CD4-positive, alpha-beta memory T cell (primary cell): ENCODE data around the gene RASL11B. TPM values are rescaled to one million over a fixed set of nuclear protein-coding genes. Genes with fewer than 3 reads are reported as not detected.

Experiments
- CTCF ChIA-PET: fragments of 350-600 bp; sonication (Branson Sonifier 250); formaldehyde crosslinking; loops from one replicate; lab custom pipeline; 2021; ENCODE audit warnings: inconsistent platforms; ENCODE audit not compliant: partially characterized antibody; lab: Charles Lee
- POLR2A ChIA-PET: fragments of 350-600 bp; sonication (Branson Sonifier 250); formaldehyde crosslinking; loops from one replicate; lab custom pipeline; 2021; ENCODE audit not compliant: partially characterized antibody; lab: Charles Lee
- DNase-seq, 5 donors: peaks; one replicate each; pipeline versions ENCODE4 v3.0.0 to v3.0.0-alpha.2; 2020 to 2022; ENCODE audit warnings: mixed read lengths in 1 of 5
- H3K27ac ChIP-seq: one replicate; pipeline ENCODE4 v1.7.0; 2013; ENCODE audit warnings: low read depth, low read length
- H3K27me3 ChIP-seq: 2 replicates; pipeline ENCODE4 v1.7.0; 2013; ENCODE audit warnings: mild to moderate bottlenecking, low read length, moderate library complexity; ENCODE audit not compliant: insufficient read depth
- H3K36me3 ChIP-seq: 2 replicates; pipeline ENCODE4 v1.7.0; 2013; ENCODE audit warnings: mild to moderate bottlenecking, low read length, moderate library complexity; ENCODE audit not compliant: insufficient read depth
- H3K4me1 ChIP-seq: 2 replicates; pipeline ENCODE4 v1.7.0; 2013; ENCODE audit warnings: mild to moderate bottlenecking, low read length, moderate library complexity; ENCODE audit not compliant: insufficient read depth
- H3K4me3 ChIP-seq, 2 donors: one replicate each; pipeline ENCODE4 v1.7.0; 2013; ENCODE audit warnings: low read length in 2 of 2, mild to moderate bottlenecking in 1 of 2
- H3K9me3 ChIP-seq, 2 donors: one replicate each; pipeline ENCODE4 v1.7.0; 2013; ENCODE audit warnings: low read length in 2 of 2, control low read depth in 1 of 2; ENCODE audit not compliant: control insufficient read depth in 1 of 2
- H3K27ac Mint-ChIP-seq, 7 donors: one replicate each; pipeline ENCODE4 v1.8.0; 2020 to 2021; ENCODE audit warnings: mixed read lengths in 7 of 7, mild to moderate bottlenecking in 6 of 7, inconsistent platforms in 3 of 7, moderate library complexity in 3 of 7
- H3K27me3 Mint-ChIP-seq, 2 donors: one replicate each; pipeline ENCODE4 v1.8.0; 2020 to 2021; ENCODE audit warnings: mixed read lengths in 2 of 2
- H3K36me3 Mint-ChIP-seq, 2 donors: one replicate each; pipeline ENCODE4 v1.8.0; 2020 to 2021; ENCODE audit warnings: mixed read lengths in 2 of 2, inconsistent platforms in 1 of 2, mild to moderate bottlenecking in 1 of 2
- H3K4me1 Mint-ChIP-seq, 4 donors: one replicate each; pipeline ENCODE4 v1.8.0; 2020 to 2021; ENCODE audit warnings: mixed read lengths in 4 of 4, mild to moderate bottlenecking in 1 of 4
- H3K4me3 Mint-ChIP-seq, 8 donors: one replicate each; pipeline ENCODE4 v1.8.0; 2020 to 2021; ENCODE audit warnings: mixed read lengths in 8 of 8, mild to moderate bottlenecking in 7 of 8, moderate library complexity in 6 of 8, inconsistent platforms in 3 of 8
- H3K9me3 Mint-ChIP-seq, 8 donors: one replicate each; pipeline ENCODE4 v1.8.0; 2020 to 2021; ENCODE audit warnings: mixed read lengths in 8 of 8, mild to moderate bottlenecking in 5 of 8, inconsistent platforms in 3 of 8, moderate library complexity in 1 of 8
- intact Hi-C: fragments of 100-400 bp; cut with micrococcal nuclease; formaldehyde crosslinking; loops from one replicate; pipeline ENCODE4 v1.15.1; 2023
- polyA plus RNA-seq, 2 donors: library from polyadenylated mRNA; unstranded; fragments of 300-500 nt; fragmentation: Illumina TruSeq; gene quantifications; one replicate each; pipeline ENCODE4 v1.2.3, GENCODE V29; 2021
- total RNA-seq, 2 experiments: library from RNA; stranded (reverse); gene quantifications; one replicate each; pipeline ENCODE4 v1.2.3, GENCODE V29; 2021

Gene RASL11B
- total and polyA plus RNA-seq, 4 experiments from 2014 or later: 0.10 TPM; not detected in 3

DNA sequence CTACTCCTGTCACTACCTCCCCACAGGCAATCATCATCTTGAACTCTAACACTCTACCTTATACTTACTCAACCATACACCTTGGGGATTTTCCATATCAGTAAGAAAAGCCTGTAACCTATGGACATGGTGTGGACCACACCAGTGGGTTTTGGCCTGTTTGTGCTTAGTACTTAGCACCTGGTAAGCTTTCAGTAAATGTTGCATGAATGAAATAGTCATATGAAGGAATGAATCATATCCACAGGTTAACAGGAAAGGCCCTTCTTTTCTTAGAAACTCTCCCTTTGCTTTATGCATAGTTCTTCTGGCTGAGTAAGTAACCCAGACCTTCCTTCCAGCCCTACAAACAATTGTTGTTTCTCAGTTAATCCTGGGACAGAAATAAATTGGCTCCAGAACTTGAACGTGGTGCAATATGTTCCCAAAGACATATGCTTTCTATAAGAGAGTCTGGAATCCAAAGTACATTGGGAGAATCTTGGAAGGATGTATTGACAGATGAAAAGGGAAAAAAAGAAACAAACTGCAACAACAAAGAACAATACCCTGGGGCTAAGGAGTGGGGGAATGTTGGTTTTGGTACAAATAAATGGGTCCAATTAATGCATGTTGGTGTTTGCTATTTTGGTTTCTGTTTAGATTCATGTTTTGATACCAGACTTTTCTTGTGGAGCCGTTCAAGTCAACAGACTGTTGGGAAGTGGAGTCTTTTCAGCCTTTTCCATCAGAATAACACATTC, 27.8 kb downstream of the RASL11B start:
- Mint-ChIP-seq H3K9me3 (peaks cover 0 to 3% (median 0%) of the 10 kb centered on the region in 8 donors), H3K27me3 (no peaks in the 10 kb centered on the region), H3K27ac (no peak overlapping the region), H3K4me1 (peaks cover 0 to 3% (median 0%) of the 10 kb centered on the region in 4 donors), H3K36me3 (peaks cover 11 to 32% of the 10 kb centered on the region in 2 donors), H3K4me3 (no peak overlapping the region)
- no peak overlapping the region for H3K4me3 ChIP-seq
- intact Hi-C loops: no loop called here
- CTCF ChIA-PET: interaction anchor here (3.0 kb wide), 1 partner anchor 22 kb away, joined by 12 read pairs; no protein-coding TSS in a partner anchor
- H3K36me3 ChIP-seq: no peaks in the 10 kb centered on the region
- H3K9me3 ChIP-seq: no peaks in the 10 kb centered on the region
- no peaks in the 10 kb centered on the region for H3K27me3 ChIP-seq
- no peaks in the 10 kb centered on the region for H3K4me1 ChIP-seq
- no peak overlapping the region for H3K27ac ChIP-seq
- POLR2A ChIA-PET: no interaction called here
- DNase-seq: no peak

DNA sequence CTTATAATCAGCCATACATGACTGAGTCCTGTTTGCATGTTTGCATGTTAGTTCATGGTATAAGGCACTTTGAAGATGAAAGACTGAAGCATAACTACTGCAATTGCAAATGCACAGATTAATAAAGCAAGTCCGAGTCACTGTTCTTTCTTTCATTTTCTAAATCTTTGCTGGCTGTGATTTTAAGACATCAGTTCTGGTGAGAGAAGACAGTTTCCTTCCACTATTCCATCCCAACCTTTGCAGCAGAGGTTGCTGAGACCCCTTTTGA, 28.3 kb downstream of the RASL11B start:
- no peaks in the 10 kb centered on the region for H3K27me3 ChIP-seq
- no peaks in the 10 kb centered on the region for H3K27me3 Mint-ChIP-seq
- peaks cover 10 to 27% of the 10 kb centered on the region in 2 donors for H3K36me3 Mint-ChIP-seq
- H3K4me1 Mint-ChIP-seq: peaks cover 0 to 3% (median 0%) of the 10 kb centered on the region in 4 donors
- H3K9me3 ChIP-seq: no peaks in the 10 kb centered on the region
- no peak overlapping the region for H3K4me3 Mint-ChIP-seq
- intact Hi-C loops: no loop called here
- H3K4me3 ChIP-seq: no peak overlapping the region
- no peaks in the 10 kb centered on the region for H3K36me3 ChIP-seq
- ChIA-PET CTCF (interaction anchor here (3.0 kb wide), 1 partner anchor 21 kb away, joined by 12 read pairs; no protein-coding TSS in a partner anchor), POLR2A (no interaction called here)
- no peaks in the 10 kb centered on the region for H3K4me1 ChIP-seq
- no peak overlapping the region for H3K27ac ChIP-seq
- DNase-seq: no peak
- peak overlapping the region in 1 of 7 donors; percentile 14 for H3K27ac Mint-ChIP-seq
- H3K9me3 Mint-ChIP-seq: peaks cover 0 to 3% (median 0%) of the 10 kb centered on the region in 8 donors

DNA sequence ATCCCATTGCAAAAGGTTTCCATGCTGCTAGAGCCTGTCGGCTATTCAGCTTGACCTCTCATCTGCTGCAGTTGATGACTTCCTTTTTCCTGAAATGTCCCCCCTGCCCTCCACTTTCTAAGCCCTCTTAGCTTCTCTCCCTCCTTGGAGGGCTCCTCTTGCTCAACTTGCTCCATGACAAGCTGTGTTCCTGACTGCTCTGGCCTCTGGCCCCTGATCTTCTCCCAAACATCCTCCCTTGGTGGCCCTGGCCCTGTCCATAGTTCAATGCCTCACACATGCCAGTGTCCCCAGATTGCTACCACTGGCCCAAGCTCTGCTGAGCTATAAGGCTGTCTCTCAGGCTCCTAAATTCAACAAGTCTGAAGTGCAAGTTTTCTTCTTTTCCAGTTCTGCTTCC, 29.6 kb downstream of the RASL11B start:
- Histone ChIP-seq H3K27me3 (no peaks in the 10 kb centered on the region), H3K4me1 (no peaks in the 10 kb centered on the region), H3K4me3 (no peak overlapping the region), H3K27ac (no peak overlapping the region), H3K36me3 (no peaks in the 10 kb centered on the region), H3K9me3 (no peaks in the 10 kb centered on the region)
- H3K4me1 Mint-ChIP-seq: peaks cover 0 to 3% (median 0%) of the 10 kb centered on the region in 4 donors
- peaks cover 0 to 3% (median 0%) of the 10 kb centered on the region in 8 donors for H3K9me3 Mint-ChIP-seq
- no peak overlapping the region for H3K27ac Mint-ChIP-seq
- intact Hi-C loops: no loop called here
- peaks cover 9 to 16% of the 10 kb centered on the region in 2 donors for H3K36me3 Mint-ChIP-seq
- H3K4me3 Mint-ChIP-seq: no peak overlapping the region
- CTCF ChIA-PET: interaction anchor here (3.0 kb wide), 1 partner anchor 20 kb away, joined by 12 read pairs; no protein-coding TSS in a partner anchor
- H3K27me3 Mint-ChIP-seq: no peaks in the 10 kb centered on the region
- no peak for DNase-seq
- POLR2A ChIA-PET: no interaction called here

DNA sequence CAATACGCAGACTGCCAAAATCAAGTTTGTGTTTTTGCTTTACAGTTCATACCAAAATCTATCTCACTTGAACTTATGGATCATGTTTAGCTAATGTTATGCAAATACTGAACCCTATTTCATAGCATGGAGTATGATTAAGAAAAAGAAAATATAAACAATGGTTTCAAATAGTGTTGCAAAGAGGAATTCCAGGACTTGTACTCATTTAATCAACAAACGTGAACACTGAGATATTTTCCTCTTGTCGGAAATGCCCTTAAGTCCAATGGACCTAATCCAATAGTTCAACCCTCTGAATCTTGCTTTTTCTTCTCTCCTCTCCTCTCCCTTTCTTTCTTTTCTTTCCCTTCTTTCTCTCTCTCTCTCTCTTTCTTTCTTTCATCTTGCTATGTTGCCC, 30.8 kb downstream of the RASL11B start:
- no peaks in the 10 kb centered on the region for H3K4me1 ChIP-seq
- no peaks in the 10 kb centered on the region for H3K27me3 ChIP-seq
- no peaks in the 10 kb centered on the region for H3K9me3 ChIP-seq
- no peak overlapping the region for H3K4me3 ChIP-seq
- Mint-ChIP-seq H3K4me1 (peaks cover 0 to 3% (median 0%) of the 10 kb centered on the region in 4 donors), H3K36me3 (peaks cover 6 to 10% of the 10 kb centered on the region in 2 donors), H3K27me3 (no peaks in the 10 kb centered on the region), H3K4me3 (no peak overlapping the region), H3K27ac (peak overlapping the region in 1 of 7 donors; percentile 50), H3K9me3 (peaks cover 0 to 4% (median 1%) of the 10 kb centered on the region in 8 donors)
- CTCF ChIA-PET: interaction anchor here (3.0 kb wide), 1 partner anchor 19 kb away, joined by 12 read pairs; no protein-coding TSS in a partner anchor
- H3K27ac ChIP-seq: no peak overlapping the region
- POLR2A ChIA-PET: no interaction called here
- H3K36me3 ChIP-seq: no peaks in the 10 kb centered on the region
- no peak for DNase-seq
- intact Hi-C loops: no loop called here

DNA sequence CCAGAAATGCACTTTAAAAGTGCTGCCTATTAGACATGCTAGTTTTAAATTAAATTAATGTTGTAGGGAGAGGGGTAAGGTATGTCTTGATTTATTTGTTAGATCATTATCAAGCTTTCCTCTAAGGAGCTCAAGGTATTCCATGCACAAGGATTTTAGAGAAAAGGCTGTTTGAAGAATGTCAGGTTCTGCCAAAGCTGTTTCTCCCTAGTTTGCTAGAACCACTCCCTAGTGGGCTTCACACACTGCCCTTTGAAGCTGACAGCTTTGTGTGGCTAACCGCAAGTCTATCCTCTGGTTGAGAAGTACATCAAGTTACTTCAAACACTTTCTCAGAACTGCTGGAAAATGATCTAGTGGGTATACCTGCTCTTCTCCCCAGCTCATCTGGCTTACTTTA, 32.3 kb downstream of the RASL11B start:
- no peak for DNase-seq
- intact Hi-C loops: no loop called here
- H3K4me1 ChIP-seq: no peaks in the 10 kb centered on the region
- H3K27ac Mint-ChIP-seq: no peak overlapping the region
- H3K27me3 ChIP-seq: no peaks in the 10 kb centered on the region
- H3K36me3 Mint-ChIP-seq: peaks cover 0 to 2% of the 10 kb centered on the region in 2 donors
- H3K4me3 ChIP-seq: no peak overlapping the region
- peaks cover 0 to 3% (median 0%) of the 10 kb centered on the region in 4 donors for H3K4me1 Mint-ChIP-seq
- CTCF ChIA-PET: interaction anchor here (1.5 to 1.7 kb wide), 2 partner anchors 16 to 17 kb away, joined by 4 to 11 read pairs; no protein-coding TSS in a partner anchor
- H3K9me3 Mint-ChIP-seq: peaks cover 0 to 9% (median 2%) of the 10 kb centered on the region in 8 donors
- no peaks in the 10 kb centered on the region for H3K36me3 ChIP-seq
- POLR2A ChIA-PET: no interaction called here
- no peak overlapping the region for H3K4me3 Mint-ChIP-seq
- H3K9me3 ChIP-seq: no peaks in the 10 kb centered on the region
- no peaks in the 10 kb centered on the region for H3K27me3 Mint-ChIP-seq
- H3K27ac ChIP-seq: no peak overlapping the region

DNA sequence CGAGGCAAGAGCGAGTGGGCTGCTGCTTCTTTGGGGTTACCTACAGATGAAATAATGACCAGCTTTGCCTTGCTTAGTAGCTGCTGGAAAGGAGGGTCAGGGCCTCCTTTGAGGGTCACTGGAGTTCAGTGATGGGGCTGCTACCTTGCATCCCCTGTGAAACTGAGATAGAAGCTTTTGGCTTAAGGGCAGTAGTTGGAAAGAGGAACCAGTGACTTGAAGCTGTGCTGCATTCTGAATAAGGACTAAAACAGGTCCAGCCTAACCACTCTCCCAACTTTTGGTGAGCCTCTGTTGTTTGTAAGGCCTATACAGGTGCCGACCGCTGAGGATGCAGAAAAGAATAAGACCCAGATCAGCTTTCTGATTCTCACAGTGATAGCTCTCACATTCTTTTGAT, 41.2 kb downstream of the RASL11B start:
- ChIA-PET POLR2A (no interaction called here), CTCF (interaction anchor here (2.4 kb wide), 1 partner anchor 9 kb away, joined by 12 read pairs; no protein-coding TSS in a partner anchor)
- Histone ChIP-seq H3K27ac (no peak overlapping the region), H3K4me3 (no peak overlapping the region), H3K36me3 (no peaks in the 10 kb centered on the region), H3K4me1 (no peaks in the 10 kb centered on the region), H3K27me3 (no peaks in the 10 kb centered on the region), H3K9me3 (no peaks in the 10 kb centered on the region)
- intact Hi-C loops: no loop called here
- H3K4me1 Mint-ChIP-seq: no peaks in the 10 kb centered on the region
- H3K9me3 Mint-ChIP-seq: peaks cover 0 to 8% (median 3%) of the 10 kb centered on the region in 8 donors
- no peak overlapping the region for H3K4me3 Mint-ChIP-seq
- peak overlapping the region in 1 of 7 donors; percentile 31 for H3K27ac Mint-ChIP-seq
- no peaks in the 10 kb centered on the region for H3K27me3 Mint-ChIP-seq
- H3K36me3 Mint-ChIP-seq: peaks cover 32 to 72% of the 10 kb centered on the region in 2 donors
- DNase-seq: no peak

DNA sequence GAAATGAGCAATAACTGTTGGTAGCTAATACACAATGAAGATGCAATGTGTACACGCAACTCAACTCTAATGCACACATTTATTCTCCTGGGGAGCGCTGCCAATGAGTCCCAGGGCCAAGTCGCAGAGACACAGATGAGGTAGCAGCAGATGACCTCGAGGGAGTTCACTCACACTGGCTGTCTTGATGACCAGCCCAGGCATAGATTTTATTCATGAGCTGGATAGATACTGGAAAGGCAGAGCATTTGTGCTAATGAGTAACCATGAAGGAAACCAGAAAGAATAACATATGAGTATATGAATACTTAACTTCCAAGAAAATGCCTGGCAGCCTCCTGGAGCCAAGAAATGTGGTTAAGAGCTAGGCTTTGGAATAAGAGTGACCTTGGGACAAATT, 42.3 kb downstream of the RASL11B start:
- CTCF ChIA-PET: no interaction called here
- H3K36me3 Mint-ChIP-seq: peaks cover 34 to 78% of the 10 kb centered on the region in 2 donors
- H3K4me1 Mint-ChIP-seq: no peaks in the 10 kb centered on the region
- H3K27me3 Mint-ChIP-seq: peaks cover 0 to 1% of the 10 kb centered on the region in 2 donors
- intact Hi-C loops: no loop called here
- H3K4me3 Mint-ChIP-seq: no peak overlapping the region
- POLR2A ChIA-PET: no interaction called here
- peaks cover 0 to 4% (median 1%) of the 10 kb centered on the region in 8 donors for H3K9me3 Mint-ChIP-seq
- no peaks in the 10 kb centered on the region for H3K9me3 ChIP-seq
- H3K27ac Mint-ChIP-seq: no peak overlapping the region
- no peak for DNase-seq
- no peak overlapping the region for H3K27ac ChIP-seq
- no peaks in the 10 kb centered on the region for H3K36me3 ChIP-seq
- no peak overlapping the region for H3K4me3 ChIP-seq
- H3K4me1 ChIP-seq: no peaks in the 10 kb centered on the region
- no peaks in the 10 kb centered on the region for H3K27me3 ChIP-seq
